DND-41 (cell line): ENCODE measurements around the gene GSS.

ENCODE experiments used
- EZH2 ChIP-seq: IDR thresholded peaks from 3 replicates; pipeline ENCODE4 v1.6.1; 2012; ENCODE audit warnings: borderline replicate concordance, low read depth, mild to moderate bottlenecking, moderate library complexity, low read length, inconsistent platforms; ENCODE audit not compliant: severe bottlenecking
- TF ChIP-seq, protein P1 (sequence below): IDR thresholded peaks from 2 replicates; pipeline ENCODE4 v1.5.1; 2012; ENCODE audit warnings: borderline replicate concordance, low read length, moderate library complexity, mild to moderate bottlenecking; ENCODE audit not compliant: poor library complexity, severe bottlenecking; ENCODE audit errors: extremely low read depth

DNA sequence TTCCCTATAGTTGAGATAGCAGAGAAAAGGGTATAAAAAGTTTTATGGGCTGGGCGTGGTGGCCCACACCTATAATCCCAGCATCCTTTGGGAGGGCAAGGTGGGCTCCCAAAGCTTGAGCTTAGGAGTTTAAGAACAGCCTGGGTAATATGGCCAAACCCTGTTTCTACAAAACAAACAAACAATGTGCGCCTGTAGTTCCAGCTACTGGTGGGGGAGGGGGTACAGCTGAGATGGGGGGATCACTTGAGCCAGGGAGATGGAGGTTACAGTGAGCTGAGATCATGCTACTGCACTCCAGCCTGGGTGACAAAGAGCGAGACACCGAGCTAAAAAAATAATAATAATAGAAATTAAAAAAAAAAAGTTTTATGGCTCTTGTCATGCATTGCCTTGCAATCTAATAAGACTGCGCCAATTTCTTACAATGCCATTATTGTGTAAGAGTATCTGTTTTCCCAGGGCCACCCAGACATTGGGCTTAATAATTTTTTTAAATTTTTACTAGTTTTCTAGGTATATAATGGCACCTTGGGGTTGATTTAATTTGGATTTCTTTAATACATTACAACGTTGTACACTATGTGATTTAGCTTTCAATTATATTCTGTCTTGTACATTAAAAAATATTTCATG is 75.3 kb downstream of the GSS start:
- TF ChIP-seq, protein P1, sequence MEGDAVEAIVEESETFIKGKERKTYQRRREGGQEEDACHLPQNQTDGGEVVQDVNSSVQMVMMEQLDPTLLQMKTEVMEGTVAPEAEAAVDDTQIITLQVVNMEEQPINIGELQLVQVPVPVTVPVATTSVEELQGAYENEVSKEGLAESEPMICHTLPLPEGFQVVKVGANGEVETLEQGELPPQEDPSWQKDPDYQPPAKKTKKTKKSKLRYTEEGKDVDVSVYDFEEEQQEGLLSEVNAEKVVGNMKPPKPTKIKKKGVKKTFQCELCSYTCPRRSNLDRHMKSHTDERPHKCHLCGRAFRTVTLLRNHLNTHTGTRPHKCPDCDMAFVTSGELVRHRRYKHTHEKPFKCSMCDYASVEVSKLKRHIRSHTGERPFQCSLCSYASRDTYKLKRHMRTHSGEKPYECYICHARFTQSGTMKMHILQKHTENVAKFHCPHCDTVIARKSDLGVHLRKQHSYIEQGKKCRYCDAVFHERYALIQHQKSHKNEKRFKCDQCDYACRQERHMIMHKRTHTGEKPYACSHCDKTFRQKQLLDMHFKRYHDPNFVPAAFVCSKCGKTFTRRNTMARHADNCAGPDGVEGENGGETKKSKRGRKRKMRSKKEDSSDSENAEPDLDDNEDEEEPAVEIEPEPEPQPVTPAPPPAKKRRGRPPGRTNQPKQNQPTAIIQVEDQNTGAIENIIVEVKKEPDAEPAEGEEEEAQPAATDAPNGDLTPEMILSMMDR, result no peak
- no peak for TF ChIP-seq EZH2
